CD4-positive, alpha-beta T cell treated with Interleukin-4 for 1 hour (primary cell): ENCODE measurements around the gene IER5L.

Experiments used
- DNase-seq, 2 donors: peaks; one replicate each; pipeline ENCODE4 v3.0.0-alpha.2; 2020 to 2022

Gene IER5L

DNA sequence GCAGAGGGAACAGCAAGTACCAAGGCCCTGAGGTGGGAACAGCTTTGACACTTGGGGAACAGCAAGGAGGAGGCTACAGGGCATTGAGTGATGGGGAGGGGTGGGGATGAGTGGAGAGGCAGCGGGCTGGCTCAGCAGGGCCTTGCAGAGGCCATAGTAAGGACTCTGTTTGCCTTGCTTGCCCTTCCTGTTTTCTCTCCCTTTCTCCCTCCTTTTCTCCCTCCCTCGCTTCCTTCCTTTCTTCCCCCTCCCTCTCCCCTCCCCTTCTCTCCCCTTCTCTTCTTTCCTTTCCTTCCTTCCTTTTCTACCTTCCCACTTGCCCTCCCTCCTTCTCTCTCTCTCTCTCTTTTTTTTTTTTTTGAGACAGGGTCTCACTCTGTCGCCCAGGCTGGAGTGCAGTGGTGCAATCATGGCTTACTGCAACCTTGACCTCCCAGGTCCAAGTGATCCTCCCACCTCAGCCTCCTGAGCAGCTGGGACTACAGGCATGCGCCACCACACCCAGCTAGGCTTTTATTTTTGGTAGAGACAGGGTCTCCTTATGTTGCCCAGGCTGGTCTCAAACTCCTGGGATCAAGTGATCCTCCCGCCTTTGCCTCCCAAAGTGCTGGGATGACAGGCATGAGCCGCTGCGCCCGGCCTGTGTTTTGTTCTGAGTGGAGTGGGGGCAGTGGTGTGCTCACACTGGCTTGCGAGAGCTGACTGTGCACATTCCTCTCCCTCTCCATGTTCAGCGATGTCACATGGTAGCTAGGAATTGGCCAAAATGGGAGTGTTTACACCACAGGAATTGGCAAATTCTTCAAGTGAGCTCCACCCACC is 17.1 kb downstream of the IER5L start:
- no peak for DNase-seq

DNA sequence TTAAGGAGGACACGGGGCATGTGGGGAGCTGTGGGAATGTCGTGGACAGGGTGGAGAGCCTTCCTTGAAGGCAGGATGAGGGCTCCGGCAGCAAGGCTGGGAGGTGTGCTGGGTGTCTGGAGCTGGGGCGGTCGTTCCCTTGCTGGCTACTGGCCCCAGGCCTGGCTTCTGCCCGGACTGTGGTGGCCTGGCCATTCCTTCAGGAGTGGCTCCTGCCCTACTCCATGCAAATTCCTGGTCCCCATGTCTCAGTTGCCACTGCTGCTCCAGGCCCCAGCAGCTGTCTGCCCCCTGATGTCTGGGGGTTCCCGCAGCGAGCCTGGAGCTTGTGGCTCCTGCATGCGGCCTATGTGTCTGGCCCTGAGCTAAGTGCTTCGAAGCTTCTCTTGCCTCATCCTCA is 21.9 kb downstream of the IER5L start:
- DNase-seq, result no peak

DNA sequence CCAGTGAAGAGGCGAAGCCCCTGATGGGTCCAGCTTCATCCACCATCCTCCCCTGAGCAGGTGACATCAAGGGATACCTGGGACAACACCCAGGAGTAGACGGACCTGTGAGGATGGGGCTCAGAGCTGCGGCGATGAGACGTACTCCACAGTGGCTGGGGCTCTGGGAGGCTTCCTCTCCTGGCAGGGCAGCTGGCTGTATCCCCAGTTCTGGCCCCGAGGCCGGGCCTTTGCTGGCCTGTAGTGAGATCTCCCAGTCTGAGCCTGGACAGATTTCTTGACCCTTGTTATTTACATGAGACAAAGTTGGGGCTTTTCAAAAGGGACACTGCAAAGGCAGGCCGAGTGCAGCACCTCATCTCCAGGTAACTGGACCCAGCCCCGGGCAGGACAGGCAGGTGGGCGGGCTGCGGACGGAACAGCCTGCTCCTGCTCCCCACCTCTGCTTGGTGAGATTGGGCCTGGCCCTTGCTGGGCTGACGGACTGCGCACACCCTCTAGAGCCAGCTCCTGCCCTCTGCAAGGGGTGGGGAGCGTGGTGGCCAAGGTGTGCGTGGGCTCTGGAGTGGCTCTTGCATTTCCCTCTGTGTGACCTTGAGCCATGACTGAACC is 23.1 kb downstream of the IER5L start:
- no peak for DNase-seq

DNA sequence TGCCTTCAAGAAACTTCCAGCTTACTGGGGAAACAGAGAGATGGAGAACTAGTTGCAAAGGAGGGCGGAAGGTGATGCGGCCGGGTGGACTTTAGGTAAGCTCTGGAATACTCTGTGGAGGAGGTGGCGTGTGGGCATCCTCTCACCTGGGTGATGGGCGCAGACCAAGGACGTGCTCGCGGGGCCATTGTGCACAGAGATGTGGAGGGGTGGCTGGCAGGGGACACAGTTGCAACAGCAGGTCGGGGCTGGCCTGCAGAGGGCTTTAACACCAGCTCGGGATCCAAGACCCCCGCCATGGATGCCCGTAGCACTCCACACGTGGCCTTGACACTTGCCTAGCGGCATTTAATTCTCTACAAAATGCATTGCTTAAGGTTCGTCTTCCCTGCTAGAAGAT is 26.6 kb downstream of the IER5L start:
- DNase-seq, result no peak

GRCh38 chr9:129150672-129151211 is 27.3 kb downstream of the IER5L start:
- no peak for DNase-seq

DNA sequence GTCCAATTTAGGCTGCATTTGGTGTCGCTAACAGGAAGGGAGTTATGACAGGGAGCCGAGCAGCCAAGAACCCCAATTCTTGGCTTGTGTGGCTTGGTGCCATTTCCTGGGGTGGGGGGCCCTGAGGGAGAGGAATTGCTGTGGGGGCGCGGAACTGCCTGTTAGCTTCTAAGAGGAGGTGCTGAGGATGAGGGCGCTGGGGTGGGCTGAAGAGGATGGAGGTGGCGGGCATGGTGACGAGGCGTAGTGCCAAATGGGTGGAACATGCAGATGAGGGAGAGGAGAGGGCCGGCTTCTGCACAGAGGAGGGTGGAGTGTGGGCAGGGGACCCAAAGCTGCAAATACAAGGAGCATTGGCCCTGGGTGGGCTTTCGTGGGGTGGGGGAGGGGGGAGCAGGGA is 27.9 kb downstream of the IER5L start:
- DNase-seq, result no peak

DNA sequence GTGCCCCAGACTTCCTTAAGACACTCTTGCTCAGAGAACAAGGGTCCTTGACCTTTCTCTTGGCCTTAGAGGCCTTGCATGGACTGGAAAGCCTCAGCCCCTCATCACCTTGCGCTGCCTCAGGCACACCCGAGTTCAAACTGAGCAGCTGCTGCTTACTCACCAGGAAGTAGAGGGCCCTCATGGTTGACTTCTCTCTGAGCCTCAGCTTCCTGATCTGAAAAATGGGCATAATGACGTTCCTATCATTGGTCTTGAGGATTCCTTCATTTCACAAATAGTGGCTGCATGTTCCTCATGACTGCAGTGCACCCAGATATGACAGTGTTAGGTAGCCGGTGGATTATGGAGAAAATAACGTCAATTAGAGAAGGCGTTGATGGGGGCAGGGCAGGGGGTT is 28.6 kb downstream of the IER5L start:
- DNase-seq, result no peak

GRCh38 chr9:129148463-129149204 is 29.4 kb downstream of the IER5L start:
- DNase-seq, result no peak

- no peak for DNase-seq
These were observed 31.6 kb downstream of the IER5L start for GRCh38 chr9:129146441-129146941.

DNA sequence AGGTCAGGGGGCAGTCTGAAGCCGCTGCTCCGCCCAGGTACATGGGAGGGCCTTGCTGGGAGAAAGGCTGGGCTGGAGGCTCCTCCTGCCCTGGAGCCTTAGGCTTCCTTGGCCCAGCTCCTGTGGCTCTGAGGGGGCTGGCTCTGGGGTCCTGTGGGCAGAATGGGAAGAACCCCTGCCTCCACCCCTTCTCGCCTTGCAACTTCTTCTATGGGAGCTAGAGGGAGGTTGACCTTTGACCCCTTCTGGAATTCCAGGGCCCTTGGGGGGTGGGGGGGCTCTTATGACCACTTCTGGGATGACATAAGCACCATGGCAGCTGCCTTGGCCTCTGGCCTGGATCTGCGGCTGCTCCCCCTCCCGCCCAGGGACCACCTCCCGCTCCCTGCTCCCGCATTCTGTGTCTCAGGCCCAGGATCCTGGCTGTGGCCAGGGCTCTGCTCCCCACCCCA is 32.2 kb downstream of the IER5L start:
- DNase-seq, result no peak

DNA sequence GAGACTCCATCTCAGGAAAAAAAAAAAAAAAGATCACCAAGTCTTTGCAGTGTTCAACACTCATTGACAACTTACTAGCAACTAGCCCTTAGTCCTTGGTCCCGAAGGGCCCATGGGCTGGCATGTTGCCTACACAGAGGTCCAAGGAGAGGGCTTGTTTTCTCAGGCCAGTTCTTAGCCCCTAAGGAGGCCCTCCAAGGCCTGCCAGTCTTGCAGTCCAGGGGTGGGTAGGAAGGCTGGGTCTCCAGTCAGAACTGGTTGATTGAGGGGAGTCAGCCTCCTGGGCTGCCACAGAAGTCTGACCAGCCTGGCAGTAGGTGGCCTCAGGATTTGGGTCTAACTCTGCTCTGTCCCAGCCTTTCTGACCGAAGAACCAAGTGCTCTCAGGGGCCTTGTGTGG is 32.7 kb downstream of the IER5L start:
- no peak for DNase-seq

DNA sequence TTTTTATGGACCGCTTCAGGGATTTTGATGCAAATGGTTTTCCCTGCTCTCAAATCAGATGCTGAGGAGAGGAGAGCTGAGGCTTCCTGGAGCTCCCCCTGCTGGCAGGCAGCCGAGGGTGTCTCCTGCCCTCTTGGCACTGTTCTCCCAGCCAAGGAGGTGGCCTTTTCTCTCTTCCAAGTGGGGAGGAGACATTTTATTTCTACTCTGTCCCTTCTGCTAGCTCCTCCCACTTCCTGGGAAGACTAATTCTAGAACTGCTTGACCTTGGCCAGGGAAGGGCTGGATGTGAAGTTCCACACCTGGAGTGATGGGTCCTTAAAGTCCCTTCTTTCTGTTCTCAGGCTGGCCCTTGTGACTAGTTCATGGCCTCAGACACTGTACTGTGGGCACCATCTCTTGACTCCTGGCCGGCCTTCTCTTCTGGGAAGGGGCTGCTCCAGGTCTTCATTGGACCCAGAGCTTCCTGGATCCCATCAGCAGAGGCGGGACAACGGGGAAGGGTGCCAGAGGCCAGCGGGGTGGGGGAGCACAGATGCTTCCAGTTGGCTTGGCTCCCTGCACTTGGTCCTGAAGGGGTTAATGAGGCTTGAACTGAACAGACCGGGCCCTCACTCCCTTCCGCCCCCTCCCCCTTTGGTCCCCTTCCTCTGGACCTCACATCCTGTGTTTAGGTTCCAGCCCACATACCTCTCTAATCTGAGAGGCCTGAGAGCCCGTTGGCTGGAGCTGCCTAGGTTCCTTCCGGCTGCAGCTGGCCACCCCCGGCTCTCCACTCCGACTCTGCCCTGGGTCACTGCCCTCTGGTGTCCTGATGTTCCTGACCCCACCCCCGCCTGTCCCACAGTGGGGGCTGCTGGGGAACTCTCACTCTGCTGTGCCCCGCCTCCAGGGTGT is 34.8 kb downstream of the IER5L start:
- DNase-seq, result peak; percentile 72 to 74

DNA sequence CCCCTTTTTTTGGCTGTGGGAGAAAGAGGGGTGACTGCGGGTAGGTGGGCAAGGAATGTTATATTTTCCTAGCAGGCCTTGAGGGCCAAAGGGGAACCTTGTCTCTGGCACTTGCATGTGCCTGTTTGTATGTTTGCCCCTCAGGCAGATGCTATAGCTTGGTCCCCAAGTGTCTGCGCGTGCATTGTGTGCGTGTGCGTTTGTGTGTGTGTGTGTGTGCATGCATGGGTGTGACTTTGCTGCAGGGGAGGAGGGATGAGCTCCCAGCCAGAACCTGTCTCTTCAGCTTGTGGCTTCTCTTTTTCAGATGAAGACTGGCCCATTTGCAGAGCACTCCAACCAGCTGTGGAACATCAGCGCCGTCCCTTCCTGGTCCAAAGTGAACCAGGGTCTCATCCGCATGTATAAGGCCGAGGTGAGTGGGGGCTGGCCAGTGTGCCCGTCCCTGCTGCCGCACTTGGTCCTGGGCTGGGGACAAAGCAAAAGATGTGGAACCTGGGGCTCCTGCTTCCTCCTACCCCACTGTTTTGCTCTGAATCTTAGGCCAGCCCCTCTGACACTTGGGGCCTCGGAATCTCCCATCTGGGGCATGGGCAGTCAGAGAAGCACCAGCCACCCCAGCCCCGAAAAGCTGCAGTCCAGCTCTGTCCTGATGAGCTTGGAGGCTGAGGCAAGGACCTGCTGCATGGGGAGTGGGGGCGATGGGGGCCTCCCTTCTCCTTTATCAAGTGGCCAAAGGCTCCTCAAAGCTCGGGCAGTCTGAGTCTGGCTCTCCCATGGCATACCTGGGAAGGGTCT is 35.7 kb downstream of the IER5L start:
- no peak for DNase-seq

DNA sequence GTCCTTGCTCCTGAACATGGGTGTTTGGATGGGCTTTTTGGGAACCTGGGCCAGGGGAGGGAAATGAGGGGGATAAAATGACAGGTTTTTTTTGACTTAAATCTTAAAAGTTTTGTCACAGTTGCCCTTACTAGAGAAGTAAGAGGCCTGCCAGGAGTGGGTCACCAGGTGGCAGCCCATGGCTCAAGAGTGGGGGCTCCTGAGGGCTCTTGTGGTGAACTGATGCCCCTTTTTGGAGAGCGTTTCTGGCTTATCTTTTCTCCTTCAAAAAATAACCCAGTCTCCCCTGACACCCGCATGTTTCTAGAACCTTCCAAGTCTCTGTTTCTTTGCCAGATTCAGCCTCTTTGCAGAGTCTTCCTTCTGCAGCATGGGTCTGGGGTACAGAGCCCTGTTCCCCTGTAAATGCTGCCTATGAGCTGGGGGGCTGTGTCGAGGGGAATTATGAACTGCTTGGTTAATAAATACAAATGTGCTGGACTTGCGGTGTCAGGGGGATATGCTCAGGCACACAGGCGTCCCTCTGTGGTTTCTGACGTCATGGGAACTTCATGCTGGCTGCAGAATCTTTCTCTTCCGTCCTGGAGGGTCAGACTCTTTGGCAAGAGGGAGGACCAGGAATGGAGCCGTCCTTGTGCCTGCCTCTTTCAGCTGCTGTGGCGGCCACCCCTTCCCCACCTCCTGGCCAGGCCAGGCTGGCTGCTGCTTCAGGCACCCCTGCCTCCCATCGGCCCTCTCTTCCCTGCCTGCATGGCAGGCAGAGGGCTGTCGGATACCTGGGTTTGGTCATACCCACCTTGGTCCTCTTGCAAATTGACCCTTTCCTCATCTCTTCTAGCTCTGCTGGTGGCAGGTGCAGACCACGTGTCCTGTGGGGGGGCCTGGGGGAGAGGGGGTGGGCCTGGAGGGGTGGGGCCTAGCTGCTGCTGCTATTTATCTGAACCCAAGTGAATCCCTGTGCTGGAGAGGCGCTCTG is 36.7 kb downstream of the IER5L start:
- peak; percentile 27 to 59 for DNase-seq

DNA sequence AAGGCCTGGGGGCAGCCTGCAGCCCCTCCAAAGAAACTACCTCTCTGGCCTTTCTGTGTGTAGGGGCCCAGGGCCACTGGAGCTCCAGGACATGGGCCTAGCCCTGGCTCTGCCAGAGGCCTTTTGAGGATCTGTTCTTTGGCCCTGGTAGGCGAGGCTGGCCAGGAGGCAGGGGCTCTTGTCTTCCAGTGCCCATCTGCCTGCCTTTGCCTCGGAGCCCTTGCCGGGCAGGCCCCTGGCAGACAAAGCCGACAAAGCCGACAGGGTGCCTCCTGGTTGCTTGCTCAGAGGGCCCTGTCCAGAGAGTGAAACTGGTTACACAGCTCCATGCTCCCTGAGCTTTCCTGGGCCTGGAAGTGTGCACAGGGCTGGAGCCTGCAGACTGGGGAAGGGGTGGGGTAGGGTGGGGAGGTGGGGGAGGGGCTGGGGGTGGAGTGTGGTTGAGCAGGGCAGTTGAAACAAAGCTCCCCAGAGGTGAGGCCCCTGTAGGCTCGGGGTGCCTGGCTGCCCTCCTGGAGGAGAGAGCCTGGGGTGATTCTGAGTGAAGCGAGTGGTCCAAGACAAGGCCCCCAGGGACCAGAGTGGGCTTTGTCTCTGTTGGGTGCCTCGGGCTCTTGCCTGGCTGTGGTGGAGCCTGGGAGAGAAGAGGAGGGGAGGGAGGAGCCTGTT is 37.5 kb downstream of the IER5L start:
- peak in 1 of 2 donors; percentile 10 for DNase-seq

DNA sequence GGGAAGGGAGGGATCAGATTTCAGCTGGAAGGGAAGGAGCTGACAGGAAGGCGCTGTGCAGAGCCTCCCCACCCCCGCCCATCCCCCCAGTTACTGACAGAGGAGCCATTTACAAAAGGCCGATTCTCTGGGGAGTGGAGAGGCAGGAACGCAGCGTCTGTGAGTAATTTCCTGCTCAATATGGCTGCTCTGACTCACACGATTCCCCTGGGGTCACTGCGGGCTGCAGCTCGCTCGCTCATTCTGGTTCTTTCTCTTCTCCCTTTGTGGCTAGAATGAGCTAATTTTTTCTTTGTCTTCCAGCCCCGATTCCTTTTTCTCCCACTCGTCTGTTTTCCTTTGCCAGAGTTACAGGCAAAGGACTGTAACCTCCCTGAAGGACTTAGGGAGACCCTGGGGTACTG is 38.1 kb downstream of the IER5L start:
- peak; percentile 84 to 90 for DNase-seq

GRCh38 chr9:129139233-129139992 is 38.6 kb downstream of the IER5L start:
- peak; percentile 80 to 86 for DNase-seq

GRCh38 chr9:129138476-129139232 is 39.4 kb downstream of the IER5L start:
- no peak for DNase-seq
